Stimulated activated CD4-positive, alpha-beta T cell treated with anti-CD3 and anti-CD28 coated beads, Interleukin-2, amount 100 ng/mL, for 4 hours (primary cell): Measurements from ENCODE around the gene ZNF860.

Source experiments
- DNase-seq: peaks from one replicate; pipeline ENCODE4 v3.0.0-alpha.2; 2020; ENCODE audit warnings: low read depth

ZNF860 gene

GRCh38 chr3:31981206-31982181, at the start of gene ZNF860, which contains the start of gene OSBPL10:
Gene ZNF860 (plus strand): TSS chr3:31981750. CDS start chr3:31989080, 7,330 bp downstream.
Gene OSBPL10 (minus strand): TSS chr3:31981262. CDS start chr3:31981179, 83 bp downstream.
- no peak for DNase-seq

DNA sequence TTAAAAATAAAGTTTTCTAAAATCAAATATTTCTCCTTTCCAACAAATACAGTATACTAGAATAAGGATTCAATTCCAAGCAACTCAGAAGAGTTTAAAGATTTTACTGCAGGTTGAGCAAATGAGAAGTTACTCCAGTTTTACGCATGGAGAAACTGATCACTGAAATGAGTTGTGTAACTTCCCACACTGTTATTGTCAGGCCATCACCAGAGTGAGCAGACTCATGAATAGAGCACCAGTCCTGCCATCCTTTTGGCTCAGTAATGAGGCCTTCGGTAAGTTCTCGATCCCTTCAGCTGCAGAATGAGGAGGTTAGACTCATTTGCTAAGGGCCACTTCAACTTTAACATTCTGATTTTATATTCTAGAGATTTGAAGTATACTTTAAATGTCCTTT, 48.6 kb upstream of the ZNF860 start:
- DNase-seq: no peak

- no peak for DNase-seq
These were observed 47.5 kb upstream of the ZNF860 start for GRCh38 chr3:31934018-31934417.

DNA sequence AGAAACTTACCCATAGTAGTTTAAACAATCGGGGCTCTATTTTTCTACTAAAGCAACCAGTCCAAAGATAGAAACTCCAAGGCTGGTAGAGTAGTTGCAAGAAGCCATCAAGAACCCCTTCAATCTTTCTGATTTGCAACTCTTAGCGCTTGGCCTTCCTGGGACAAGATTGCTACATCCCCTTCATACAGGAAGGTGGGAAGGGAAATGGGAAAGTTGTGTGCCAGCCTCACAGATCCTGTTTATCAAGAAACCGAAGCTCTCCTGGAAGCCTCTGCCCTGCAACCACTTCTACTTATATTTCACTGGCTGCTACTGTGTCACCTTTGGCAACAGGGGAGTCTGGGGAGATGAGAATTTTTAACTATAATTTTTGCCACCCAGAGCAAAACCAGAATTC, 46.7 kb upstream of the ZNF860 start:
- DNase-seq: no peak

GRCh38 chr3:31936420-31937060, 45.0 kb upstream of the ZNF860 start:
- DNase-seq: no peak

DNA sequence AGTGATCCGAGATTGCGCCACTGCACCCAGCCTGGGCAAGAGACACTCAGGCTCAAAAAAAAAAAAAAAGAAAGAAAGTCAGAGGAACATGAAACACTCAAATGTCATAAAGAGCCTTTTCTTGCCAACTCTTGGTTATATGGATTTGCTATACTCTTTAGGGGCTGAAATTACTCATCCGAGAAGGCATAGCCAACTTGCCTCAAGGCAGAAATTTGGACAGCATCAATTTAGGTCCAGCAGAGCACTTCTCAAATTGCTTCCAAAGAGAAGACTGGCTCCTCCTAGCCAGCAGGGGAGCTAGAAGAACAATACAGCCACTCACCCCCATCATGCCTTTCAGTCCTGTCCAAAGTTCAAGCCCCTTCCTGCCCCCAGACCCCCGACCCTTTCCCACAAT, 44.3 kb upstream of the ZNF860 start:
- DNase-seq: no peak

DNA sequence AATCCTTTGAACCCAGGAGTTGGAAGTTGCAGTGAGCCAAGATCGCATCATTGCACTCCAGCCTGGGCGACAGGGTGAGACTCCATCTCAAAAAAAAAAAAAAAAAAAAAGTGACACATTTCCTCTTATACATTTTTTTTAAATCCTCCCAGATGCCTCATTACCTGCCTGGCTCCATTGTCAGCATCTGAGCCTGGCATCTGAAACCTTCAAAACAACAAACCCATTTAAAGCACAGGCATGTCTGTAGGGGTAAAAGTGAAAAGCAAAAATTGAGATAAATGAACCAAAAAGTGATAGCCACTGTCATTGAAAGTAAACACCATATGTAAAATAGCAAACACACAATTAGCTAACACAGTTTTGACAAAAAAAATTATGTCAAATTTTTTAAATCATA, 39.1 kb upstream of the ZNF860 start:
- no peak for DNase-seq

DNA sequence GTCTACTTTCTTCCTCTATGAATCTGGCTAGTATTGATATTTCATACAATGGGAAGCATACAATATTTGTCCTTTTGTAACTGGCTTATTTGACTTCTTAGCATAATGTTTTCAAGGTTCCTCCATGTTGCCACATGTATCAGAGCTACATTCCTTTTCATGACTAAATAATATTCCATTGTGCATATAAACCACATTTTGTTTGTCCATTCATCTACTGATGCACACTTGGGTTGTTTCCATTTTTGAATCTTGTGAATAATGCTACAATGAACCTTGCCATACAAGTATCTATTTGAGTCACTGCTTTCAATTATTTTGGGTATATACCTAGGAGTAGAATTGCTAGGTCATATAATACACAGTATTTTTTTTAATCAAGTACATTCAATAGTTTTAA, 38.5 kb upstream of the ZNF860 start:
- DNase-seq: no peak

DNA sequence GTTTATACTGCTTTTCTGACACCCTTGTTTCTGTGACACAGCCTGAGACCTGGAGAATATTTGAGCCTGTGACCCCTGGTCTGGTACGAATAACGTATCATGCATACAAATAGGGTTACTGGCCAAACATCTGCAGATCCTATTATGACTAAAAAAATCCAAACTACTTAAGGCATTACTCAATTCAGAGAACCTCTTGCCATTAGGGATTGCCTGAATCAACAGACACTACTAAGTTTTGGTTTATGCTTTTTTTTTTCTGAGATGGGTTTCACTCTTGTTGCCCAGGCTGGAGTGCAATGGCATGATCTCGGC, 35.9 kb upstream of the ZNF860 start:
- DNase-seq: no peak

DNA sequence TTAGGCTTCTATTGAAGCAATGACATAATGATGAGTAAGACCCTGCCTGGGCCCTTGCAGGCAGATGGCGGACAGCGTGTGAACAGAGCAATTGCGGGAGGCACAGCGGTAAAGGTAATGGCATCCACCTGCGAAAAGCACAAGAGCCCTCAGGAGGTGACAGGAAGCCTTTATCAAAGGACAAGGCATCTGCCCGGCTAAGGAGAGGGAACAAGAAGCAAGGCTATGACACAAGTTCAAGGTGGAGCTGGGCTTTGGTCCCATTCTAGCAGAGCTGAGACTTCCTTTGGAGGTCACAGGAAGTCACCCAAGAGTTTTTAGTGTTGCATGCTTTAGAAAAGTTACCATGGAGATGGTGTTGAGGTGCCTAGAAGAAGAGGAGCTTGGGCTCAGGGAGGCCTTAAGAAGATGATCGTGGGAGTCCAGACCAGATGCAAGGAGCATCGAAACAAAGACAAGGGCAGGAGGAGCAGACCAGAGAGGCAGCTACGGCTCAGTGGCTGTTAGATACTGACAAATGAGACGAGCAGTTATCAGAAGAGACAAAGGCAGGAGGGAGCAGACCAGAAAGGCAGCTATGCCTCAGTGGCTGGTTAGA, 35.0 kb upstream of the ZNF860 start:
- DNase-seq: no peak

DNA sequence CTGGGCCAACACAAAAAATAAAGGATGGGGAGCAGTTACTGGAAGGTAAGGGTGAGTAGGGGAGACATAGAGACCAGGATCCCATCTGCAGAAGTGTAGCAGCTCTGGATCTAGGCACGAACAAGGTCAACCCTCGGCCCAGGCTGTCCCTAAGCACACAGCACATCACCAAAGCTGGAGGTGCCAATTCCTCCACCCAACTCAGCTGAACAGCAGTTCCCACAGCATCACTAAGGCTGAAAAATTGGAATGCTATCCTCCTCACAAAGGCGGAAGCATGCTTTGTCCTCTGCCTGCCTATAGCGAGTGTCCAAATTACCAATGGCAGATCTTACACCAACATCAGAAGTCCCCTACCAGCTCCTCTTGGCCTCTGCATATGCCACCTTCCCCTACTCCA, 34.4 kb upstream of the ZNF860 start:
- no peak for DNase-seq

DNA sequence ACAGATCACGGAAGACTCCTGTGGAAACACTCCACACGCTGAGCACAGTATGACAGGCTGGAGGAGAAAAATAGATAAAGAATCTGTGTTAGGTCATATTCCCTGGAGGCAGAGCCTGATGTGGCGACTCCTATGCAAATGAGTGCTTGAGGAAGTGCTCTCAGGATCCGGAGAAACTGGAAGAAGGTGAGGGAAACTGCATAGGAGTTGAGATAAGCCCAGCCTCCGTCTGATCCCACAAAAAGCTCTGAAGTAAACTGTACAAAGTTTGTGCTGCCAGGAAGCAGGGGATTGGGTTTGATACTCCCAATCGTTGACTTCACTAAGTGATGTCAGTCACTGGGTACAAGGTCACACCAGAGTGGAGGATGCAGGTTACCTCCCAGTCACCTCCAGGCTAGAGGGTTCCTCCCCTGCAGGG, 33.9 kb upstream of the ZNF860 start:
- no peak for DNase-seq

- DNase-seq: no peak
These were observed 33.3 kb upstream of the ZNF860 start for GRCh38 chr3:31948280-31948679.

- no peak for DNase-seq
These were observed 29.3 kb upstream of the ZNF860 start for GRCh38 chr3:31952205-31952604.

DNA sequence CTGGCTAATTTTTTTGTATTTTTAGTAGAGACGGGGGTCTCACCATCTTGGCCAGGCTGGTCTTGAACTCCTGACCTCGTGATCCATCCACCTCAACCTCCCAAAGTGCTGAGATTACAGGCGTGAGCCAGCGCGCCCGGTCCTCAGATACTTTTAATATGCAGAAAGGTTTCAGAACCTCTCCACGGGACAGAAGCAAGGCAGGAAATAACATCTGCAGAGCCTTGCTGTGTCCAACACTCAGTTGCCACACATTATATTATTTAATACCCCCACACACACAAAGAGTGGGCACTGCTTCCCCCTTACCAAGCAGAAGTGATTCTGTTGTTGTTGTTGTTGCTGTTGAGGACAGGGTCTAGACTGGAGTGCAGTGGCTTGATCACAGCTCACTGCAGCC, 28.5 kb upstream of the ZNF860 start:
- DNase-seq: no peak

- no peak for DNase-seq
These were observed 27.9 kb upstream of the ZNF860 start for GRCh38 chr3:31953636-31954035.

- DNase-seq: no peak
These were observed 26.0 kb upstream of the ZNF860 start for GRCh38 chr3:31955581-31955980.

DNA sequence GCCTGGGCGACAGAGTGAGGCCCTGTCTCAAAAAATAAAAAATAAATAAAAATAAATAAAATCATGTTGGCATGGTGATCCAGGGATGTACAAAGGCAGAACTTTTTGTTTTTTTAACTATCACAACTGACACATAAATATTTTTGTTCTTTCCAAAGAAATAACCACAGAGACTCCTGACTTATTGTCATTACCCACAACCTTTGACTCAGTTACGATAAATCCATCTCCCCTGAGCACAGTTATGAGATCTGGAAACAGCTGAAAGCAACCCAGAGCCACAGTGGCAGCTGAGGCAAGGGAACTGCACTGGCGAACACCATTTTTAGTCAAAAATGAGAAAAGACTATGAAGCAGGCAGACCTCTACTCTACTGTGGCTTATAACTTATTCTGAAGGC, 24.4 kb upstream of the ZNF860 start:
- no peak for DNase-seq

GRCh38 chr3:31958701-31959152, 22.8 kb upstream of the ZNF860 start:
- no peak for DNase-seq

DNA sequence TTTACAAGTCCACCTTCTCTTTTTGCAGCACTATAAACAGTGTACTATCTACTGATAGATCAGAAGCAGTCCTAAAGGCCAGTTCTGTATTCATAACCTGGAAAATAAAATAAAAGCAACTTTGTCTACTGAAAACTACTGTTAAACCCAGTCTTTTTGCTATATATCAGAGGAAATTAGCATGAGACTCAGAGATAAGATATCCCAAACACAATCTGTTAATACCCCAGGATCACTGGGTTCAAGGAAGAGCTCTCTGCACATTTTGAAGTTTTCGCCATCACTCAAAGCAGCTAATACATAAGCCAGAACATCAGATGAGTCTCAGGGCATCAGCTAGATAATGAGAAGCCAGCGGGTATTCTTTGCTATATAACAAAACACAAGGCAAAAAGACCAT, 22.3 kb upstream of the ZNF860 start:
- no peak for DNase-seq

GRCh38 chr3:31959951-31960792, 21.4 kb upstream of the ZNF860 start:
- DNase-seq: no peak
